ENCODE results near the gene SLC24A4. TPM values are rescaled to one million over a fixed set of nuclear protein-coding genes. Genes with fewer than 3 reads are reported as not detected.

SLC24A4 gene
- total RNA-seq, 1 donor from 2014 or later: 0.82 TPM

GRCh38 chr14:92292673-92293072, 30.3 kb upstream of the SLC24A4 start:
- H3K4me1 Mint-ChIP-seq (ENCODE audit: unreplicated experiment): no peaks in the 10 kb centered on the region
- H3K4me3 Mint-ChIP-seq: no peak overlapping the region
- peaks cover 44% of the 10 kb centered on the region for H3K27me3 Mint-ChIP-seq
- no peaks in the 10 kb centered on the region for H3K9me3 Mint-ChIP-seq
- TF ChIP-seq, protein P1, sequence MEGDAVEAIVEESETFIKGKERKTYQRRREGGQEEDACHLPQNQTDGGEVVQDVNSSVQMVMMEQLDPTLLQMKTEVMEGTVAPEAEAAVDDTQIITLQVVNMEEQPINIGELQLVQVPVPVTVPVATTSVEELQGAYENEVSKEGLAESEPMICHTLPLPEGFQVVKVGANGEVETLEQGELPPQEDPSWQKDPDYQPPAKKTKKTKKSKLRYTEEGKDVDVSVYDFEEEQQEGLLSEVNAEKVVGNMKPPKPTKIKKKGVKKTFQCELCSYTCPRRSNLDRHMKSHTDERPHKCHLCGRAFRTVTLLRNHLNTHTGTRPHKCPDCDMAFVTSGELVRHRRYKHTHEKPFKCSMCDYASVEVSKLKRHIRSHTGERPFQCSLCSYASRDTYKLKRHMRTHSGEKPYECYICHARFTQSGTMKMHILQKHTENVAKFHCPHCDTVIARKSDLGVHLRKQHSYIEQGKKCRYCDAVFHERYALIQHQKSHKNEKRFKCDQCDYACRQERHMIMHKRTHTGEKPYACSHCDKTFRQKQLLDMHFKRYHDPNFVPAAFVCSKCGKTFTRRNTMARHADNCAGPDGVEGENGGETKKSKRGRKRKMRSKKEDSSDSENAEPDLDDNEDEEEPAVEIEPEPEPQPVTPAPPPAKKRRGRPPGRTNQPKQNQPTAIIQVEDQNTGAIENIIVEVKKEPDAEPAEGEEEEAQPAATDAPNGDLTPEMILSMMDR (conservative IDR thresholded peaks at IDR 0.05): no peak
- no peak for DNase-seq (ENCODE audit: extremely low spot score, unreplicated experiment)
- no peaks in the 10 kb centered on the region for H3K36me3 Mint-ChIP-seq
- no peak overlapping the region for H3K27ac Mint-ChIP-seq

DNA sequence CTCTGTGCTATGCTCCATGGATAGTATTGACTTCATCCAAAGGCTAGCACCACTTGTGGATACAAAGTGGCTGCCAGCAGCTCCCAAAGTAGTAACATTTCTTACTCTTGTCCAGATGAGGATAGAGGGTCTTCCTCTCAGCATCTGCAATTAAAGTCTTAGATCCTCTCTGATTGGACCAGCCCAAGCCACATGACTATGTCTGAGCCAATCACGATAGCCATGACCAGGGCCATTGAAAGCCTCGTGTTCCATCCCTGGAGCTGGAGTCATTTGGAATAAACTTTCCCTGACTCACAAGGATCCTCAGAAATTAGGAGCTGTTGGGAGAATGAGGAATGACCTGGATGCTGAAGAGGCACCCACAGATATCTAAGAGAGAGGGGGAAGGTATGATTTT, 28.5 kb upstream of the SLC24A4 start:
- Mint-ChIP-seq H3K27ac (no peak overlapping the region), H3K27me3 (peaks cover 46% of the 10 kb centered on the region), H3K4me1 (ENCODE audit: unreplicated experiment) (no peaks in the 10 kb centered on the region), H3K36me3 (no peaks in the 10 kb centered on the region), H3K9me3 (no peaks in the 10 kb centered on the region), H3K4me3 (no peak overlapping the region)
- TF ChIP-seq, protein P1 (conservative IDR thresholded peaks at IDR 0.05): no peak
- no peak for DNase-seq (ENCODE audit: extremely low spot score, unreplicated experiment)

- Mint-ChIP-seq H3K4me3 (no peak overlapping the region), H3K4me1 (ENCODE audit: unreplicated experiment) (no peaks in the 10 kb centered on the region), H3K27me3 (peaks cover 57% of the 10 kb centered on the region), H3K27ac (no peak overlapping the region), H3K9me3 (no peaks in the 10 kb centered on the region), H3K36me3 (no peaks in the 10 kb centered on the region)
- DNase-seq (ENCODE audit: extremely low spot score, unreplicated experiment): no peak
- TF ChIP-seq, protein P1 (conservative IDR thresholded peaks at IDR 0.05): no peak
These were observed 25.0 kb upstream of the SLC24A4 start for GRCh38 chr14:92297818-92298595.

- Mint-ChIP-seq H3K4me3 (no peak overlapping the region), H3K4me1 (ENCODE audit: unreplicated experiment) (no peaks in the 10 kb centered on the region), H3K27me3 (peaks cover 52% of the 10 kb centered on the region), H3K9me3 (no peaks in the 10 kb centered on the region), H3K27ac (no peak overlapping the region), H3K36me3 (no peaks in the 10 kb centered on the region)
- no peak for DNase-seq (ENCODE audit: extremely low spot score, unreplicated experiment)
- TF ChIP-seq, protein P1 (conservative IDR thresholded peaks at IDR 0.05): no peak
These were observed 20.5 kb upstream of the SLC24A4 start for GRCh38 chr14:92302481-92302880.

GRCh38 chr14:92308716-92309115, 14.2 kb upstream of the SLC24A4 start:
- TF ChIP-seq, protein P1 (conservative IDR thresholded peaks at IDR 0.05): no peak
- Mint-ChIP-seq H3K9me3 (no peaks in the 10 kb centered on the region), H3K4me1 (ENCODE audit: unreplicated experiment) (no peaks in the 10 kb centered on the region), H3K36me3 (no peaks in the 10 kb centered on the region), H3K27ac (no peak overlapping the region), H3K4me3 (no peak overlapping the region), H3K27me3 (peaks cover 24% of the 10 kb centered on the region)
- no peak for DNase-seq (ENCODE audit: extremely low spot score, unreplicated experiment)
